ENCODE measurements around the gene SCGB3A1.

DNA sequence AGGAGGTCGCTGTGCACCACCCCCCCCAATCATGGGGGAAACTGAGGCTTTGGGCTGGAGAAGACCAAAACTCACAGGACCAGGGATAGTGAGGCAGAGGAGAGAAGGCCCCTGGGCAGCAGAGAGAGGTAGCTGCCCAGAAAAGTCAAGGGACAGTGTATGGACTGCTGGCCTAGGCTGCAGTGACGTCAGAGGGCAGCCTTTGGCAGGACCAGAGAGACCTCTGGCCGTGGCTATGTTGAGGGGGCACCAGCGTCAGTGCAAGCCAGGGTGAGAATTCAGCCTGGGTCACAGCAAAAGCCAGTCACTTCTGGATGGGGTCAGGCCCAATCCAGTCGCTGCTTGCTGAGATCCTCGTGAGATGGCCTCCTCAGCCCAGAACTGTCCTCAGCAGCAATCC lies 31.6 kb upstream of the SCGB3A1 start:
- TF ChIP-seq EZH2phosphoT487 (IDR thresholded peaks at IDR 0.05; ENCODE audit: insufficient read depth, low read depth) (no peak), EZH2 (IDR thresholded peaks at IDR 0.05; ENCODE audit: insufficient read depth, poor library complexity, severe bottlenecking) (no peak)

All from GM23248 (cell line).